Tibial nerve (tissue), 4 donors: ENCODE data around the gene PARP14.
"Not testable (repeated sequence)": the region's sequence is repeated elsewhere in the genome, so short reads cannot be mapped to it uniquely, and the experiment has no call there.

ENCODE experiments used
- CTCF ChIP-seq, 5 experiments: fragments of 200-600 bp in 3 of 5; fragments of 450-650 bp in 2 of 5; sonication (generic) in 3 of 5; IDR thresholded peaks; one replicate each; pipeline ENCODE4 v1.5.1; 2016 to 2019; ENCODE audit warnings: antibody characterized with exemption in 5 of 5, mild to moderate bottlenecking in 3 of 5, moderate library complexity in 2 of 5
- EP300 ChIP-seq, 2 donors: sonication (generic); formaldehyde crosslinking; IDR thresholded peaks; one replicate each; pipeline ENCODE4 v1.6.1; 2017; ENCODE audit warnings: antibody characterized with exemption in 2 of 2, mild to moderate bottlenecking in 1 of 2
- POLR2A ChIP-seq, 2 donors: fragments of 450-650 bp; IDR thresholded peaks; one replicate each; pipeline ENCODE4 v1.6.1; 2017; ENCODE audit warnings: antibody characterized with exemption in 2 of 2, mild to moderate bottlenecking in 2 of 2, moderate library complexity in 2 of 2

- TF ChIP-seq CTCF, POLR2A, EP300 (IDR thresholded peaks at IDR 0.05): not testable (repeated sequence)
Observed at GRCh38 chr3:122651962-122652361, 28.7 kb upstream of the PARP14 start.
